B cell (primary cell): Measurements from ENCODE around the gene CAMK2A.

Experiments
- EZH2 ChIP-seq: IDR thresholded peaks from 2 replicates; pipeline ENCODE4 v1.6.1; 2012; ENCODE audit warnings: borderline replicate concordance, low read depth, mild to moderate bottlenecking, moderate library complexity, low read length; ENCODE audit not compliant: insufficient read depth, poor library complexity, severe bottlenecking
- TF ChIP-seq, protein P1 (sequence below): fragments of 200-600 bp; IDR thresholded peaks from one replicate; pipeline ENCODE4 v1.8.0; 2022; ENCODE audit warnings: antibody characterized with exemption, mild to moderate bottlenecking

DNA sequence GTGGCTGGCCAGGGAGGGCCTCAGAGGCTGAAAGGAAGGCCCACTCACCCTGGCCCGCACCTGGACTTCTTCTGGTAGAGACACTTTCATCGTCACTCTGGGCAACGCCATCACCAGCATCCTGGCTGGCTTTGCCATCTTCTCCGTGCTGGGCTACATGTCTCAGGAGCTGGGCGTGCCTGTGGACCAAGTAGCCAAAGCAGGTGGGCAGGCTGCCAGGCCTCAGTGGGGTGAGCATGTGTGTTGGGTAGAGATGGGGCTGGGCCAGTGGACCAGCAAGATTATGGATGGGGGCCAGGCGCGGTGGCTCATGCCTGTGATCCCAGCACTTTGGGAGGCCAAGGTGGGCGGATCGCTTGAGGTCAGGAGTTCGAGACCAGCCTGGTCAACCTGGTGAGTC is 87.1 kb downstream of the CAMK2A start:
- TF ChIP-seq EZH2 = no peak
- TF ChIP-seq, protein P1, sequence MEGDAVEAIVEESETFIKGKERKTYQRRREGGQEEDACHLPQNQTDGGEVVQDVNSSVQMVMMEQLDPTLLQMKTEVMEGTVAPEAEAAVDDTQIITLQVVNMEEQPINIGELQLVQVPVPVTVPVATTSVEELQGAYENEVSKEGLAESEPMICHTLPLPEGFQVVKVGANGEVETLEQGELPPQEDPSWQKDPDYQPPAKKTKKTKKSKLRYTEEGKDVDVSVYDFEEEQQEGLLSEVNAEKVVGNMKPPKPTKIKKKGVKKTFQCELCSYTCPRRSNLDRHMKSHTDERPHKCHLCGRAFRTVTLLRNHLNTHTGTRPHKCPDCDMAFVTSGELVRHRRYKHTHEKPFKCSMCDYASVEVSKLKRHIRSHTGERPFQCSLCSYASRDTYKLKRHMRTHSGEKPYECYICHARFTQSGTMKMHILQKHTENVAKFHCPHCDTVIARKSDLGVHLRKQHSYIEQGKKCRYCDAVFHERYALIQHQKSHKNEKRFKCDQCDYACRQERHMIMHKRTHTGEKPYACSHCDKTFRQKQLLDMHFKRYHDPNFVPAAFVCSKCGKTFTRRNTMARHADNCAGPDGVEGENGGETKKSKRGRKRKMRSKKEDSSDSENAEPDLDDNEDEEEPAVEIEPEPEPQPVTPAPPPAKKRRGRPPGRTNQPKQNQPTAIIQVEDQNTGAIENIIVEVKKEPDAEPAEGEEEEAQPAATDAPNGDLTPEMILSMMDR = no peak
